SU-DHL-6 (cell line): ENCODE results near the gene PBLD.

Experiments
- H2AFZ ChIP-seq: fragments of 200-600 bp; sonication (generic); 2 replicates; pipeline ENCODE4 v1.6.1; 2014; ENCODE audit warnings: low read depth, mild to moderate bottlenecking, moderate library complexity, mixed read lengths, antibody characterized with exemption, low read length; ENCODE audit not compliant: severe bottlenecking
- H3F3A ChIP-seq: fragments of 200-600 bp; shearing (Covaris generic); 2 replicates; pipeline ENCODE4 v1.6.0; 2016; ENCODE audit warnings: antibody characterized with exemption, mild to moderate bottlenecking; ENCODE audit not compliant: insufficient read depth
- H3K27ac ChIP-seq: fragments of 200-600 bp; sonication (generic); 2 replicates; pipeline ENCODE4 v1.5.1; 2016; ENCODE audit warnings: low read depth, mild to moderate bottlenecking, low read length, moderate library complexity, mixed read lengths
- H3K27me3 ChIP-seq: fragments of 200-600 bp; sonication (generic), shearing (Covaris generic); 2 replicates; pipeline ENCODE4 v1.6.0; 2014; ENCODE audit warnings: mild to moderate bottlenecking, low read length
- H3K36me3 ChIP-seq: fragments of 200-600 bp; sonication (generic); 2 replicates; pipeline ENCODE4 v1.6.1; 2014; ENCODE audit warnings: mild to moderate bottlenecking, low read length, mixed read lengths
- H3K4me2 ChIP-seq: fragments of 300-600, 200-600 bp; shearing (Covaris generic), sonication (generic); 2 replicates; pipeline ENCODE4 v1.6.0; 2014; ENCODE audit warnings: low read length, low read depth, mild to moderate bottlenecking; ENCODE audit not compliant: poor library complexity, severe bottlenecking
- H3K4me3 ChIP-seq: fragments of 200-600 bp; sonication (generic); 2 replicates; pipeline ENCODE4 v1.5.1; 2014; ENCODE audit warnings: antibody characterized with exemption, low read length, mild to moderate bottlenecking, mixed read lengths; ENCODE audit not compliant: insufficient read depth, poor library complexity, severe bottlenecking
- H3K79me2 ChIP-seq: fragments of 200-600 bp; sonication (generic); 2 replicates; pipeline ENCODE4 v1.6.1; 2014; ENCODE audit warnings: mild to moderate bottlenecking, low read length, moderate library complexity; ENCODE audit not compliant: insufficient read depth
- H3K9ac ChIP-seq: fragments of 200-600 bp; sonication (generic); 2 replicates; pipeline ENCODE4 v1.7.0; 2014; ENCODE audit warnings: mild to moderate bottlenecking, low read length
- H3K9me2 ChIP-seq: fragments of 200-600 bp; sonication (generic); replicated peaks from 2 replicates; pipeline ENCODE4 v1.6.1; 2014; ENCODE audit warnings: low read length; ENCODE audit not compliant: insufficient read depth
- H3K9me3 ChIP-seq: fragments of 200-600 bp; sonication (generic); 2 replicates; pipeline ENCODE4 v1.6.1; 2014; ENCODE audit warnings: low read length, mixed read lengths; ENCODE audit not compliant: insufficient read depth
- H4K20me1 ChIP-seq: fragments of 200-600 bp; sonication (generic); 2 replicates; pipeline ENCODE4 v1.6.1; 2014; ENCODE audit warnings: low read depth, mild to moderate bottlenecking, antibody characterized with exemption, low read length, moderate library complexity, mixed read lengths
- CTCF ChIP-seq: fragments of 200-600 bp; sonication (generic); IDR thresholded peaks from one replicate; pipeline ENCODE4 v1.5.1; 2017; ENCODE audit warnings: antibody characterized with exemption, mild to moderate bottlenecking, low read length, moderate library complexity; ENCODE audit not compliant: insufficient read depth, poor library complexity, severe bottlenecking
- EZH2phosphoT487 ChIP-seq: fragments of 200-600 bp; sonication (generic), shearing (Covaris generic); conservative IDR thresholded peaks from 2 replicates; pipeline ENCODE4 v1.6.1; 2018; ENCODE audit warnings: mild to moderate bottlenecking, antibody characterized with exemption, low read length, moderate library complexity, mixed read lengths

Gene PBLD

GRCh38 chr10:68276224-68276623, 56.5 kb downstream of the PBLD start:
- H3K27ac ChIP-seq, result no peak overlapping the region
- no peak overlapping the region for H3K4me3 ChIP-seq
- no peaks in the 10 kb centered on the region for H3K27me3 ChIP-seq
- no peaks in the 10 kb centered on the region for H4K20me1 ChIP-seq
- H2AFZ ChIP-seq, result no peak overlapping the region
- TF ChIP-seq CTCF, result no peak
- H3K9ac ChIP-seq, result no peak overlapping the region
- H3F3A ChIP-seq, result no peaks in the 10 kb centered on the region
- H3K9me3 ChIP-seq, result peaks cover 19% of the 10 kb centered on the region; the same call in 1 of the 2 replicates
- H3K79me2 ChIP-seq, result no peaks in the 10 kb centered on the region
- H3K36me3 ChIP-seq, result no peaks in the 10 kb centered on the region
- no peaks in the 10 kb centered on the region for H3K9me2 ChIP-seq
- H3K4me2 ChIP-seq, result no peak overlapping the region

GRCh38 chr10:68275600-68276126, 57.1 kb downstream of the PBLD start:
- Histone ChIP-seq H3K4me2 (no peak overlapping the region), H3K9me3 (peaks cover 19% of the 10 kb centered on the region; the same call in 1 of the 2 replicates), H3K4me3 (no peak overlapping the region), H3K9ac (no peak overlapping the region), H3K36me3 (no peaks in the 10 kb centered on the region), H4K20me1 (no peaks in the 10 kb centered on the region), H3K9me2 (no peaks in the 10 kb centered on the region), H3F3A (no peaks in the 10 kb centered on the region), H3K27me3 (no peaks in the 10 kb centered on the region), H3K27ac (no peak overlapping the region), H3K79me2 (no peaks in the 10 kb centered on the region), H2AFZ (no peak overlapping the region)
- TF ChIP-seq EZH2phosphoT487 (no peak), CTCF (no peak)

GRCh38 chr10:68272833-68273232, 59.9 kb downstream of the PBLD start:
- Histone ChIP-seq H3K9ac (no peak overlapping the region), H3K9me3 (peaks cover 14% of the 10 kb centered on the region; the same call in 1 of the 2 replicates), H3K27me3 (no peaks in the 10 kb centered on the region), H3K36me3 (no peaks in the 10 kb centered on the region), H3K27ac (no peak overlapping the region), H3F3A (no peaks in the 10 kb centered on the region), H3K79me2 (no peaks in the 10 kb centered on the region), H4K20me1 (no peaks in the 10 kb centered on the region), H3K4me2 (no peak overlapping the region), H2AFZ (no peak overlapping the region), H3K9me2 (no peaks in the 10 kb centered on the region), H3K4me3 (no peak overlapping the region)
- TF ChIP-seq EZH2phosphoT487 (no peak), CTCF (no peak)
